Peyer's patch (tissue), 4 donors: Measurements from ENCODE around the gene S100A1. TPM values are rescaled to one million over a fixed set of nuclear protein-coding genes. Genes with fewer than 3 reads are reported as not detected.
"Not testable (repeated sequence)": the region's sequence is repeated elsewhere in the genome, so short reads cannot be mapped to it uniquely, and the experiment has no call there.

Experiments
- DNase-seq, 3 donors: peaks; one replicate each; pipeline ENCODE4 v3.0.0-alpha.2; 2017 to 2019
- H3K27ac ChIP-seq, 4 donors: fragments of 200-600 bp; sonication (generic); one replicate each; pipeline ENCODE4 v1.5.1; 2016 to 2019
- H3K27me3 ChIP-seq, 2 donors: fragments of 200-600 bp; sonication (generic); one replicate each; pipeline ENCODE4 v1.5.1; 2019
- H3K36me3 ChIP-seq, 3 donors: fragments of 200-600 bp; sonication (generic); one replicate each; pipeline ENCODE4 v1.5.1; 2016 to 2019
- H3K4me1 ChIP-seq, 4 donors: fragments of 200-600 bp; sonication (generic); one replicate each; pipeline ENCODE4 v1.5.1; 2016 to 2019
- H3K4me3 ChIP-seq, 4 donors: fragments of 200-600 bp; sonication (generic); 1 replicate in 3 of 4; 2 replicates in 1 of 4; pipeline ENCODE4 v1.5.1; 2016 to 2019; ENCODE audit warnings: mild to moderate bottlenecking in 1 of 4
- H3K9me3 ChIP-seq, 4 donors: fragments of 200-600 bp; sonication (generic); one replicate each; pipeline ENCODE4 v1.5.1; 2016 to 2019; ENCODE audit warnings: mild to moderate bottlenecking in 1 of 4
- CTCF ChIP-seq, 6 experiments: fragments of 450-650 bp in 4 of 6; fragments of 200-600 bp in 2 of 6; sonication (generic) in 1 of 6; IDR thresholded peaks; one replicate each; pipeline ENCODE4 v1.5.1; 2017 to 2019; ENCODE audit warnings: antibody characterized with exemption in 6 of 6, mild to moderate bottlenecking in 3 of 6, moderate library complexity in 1 of 6
- POLR2A ChIP-seq, 2 donors: fragments of 450-650 bp; IDR thresholded peaks; one replicate each; pipeline ENCODE4 v1.5.1; 2017; ENCODE audit warnings: antibody characterized with exemption in 2 of 2, mild to moderate bottlenecking in 2 of 2, moderate library complexity in 2 of 2
- total RNA-seq, 4 donors: library from RNA; depleted of rRNA; stranded (reverse); fragments of >200 nt; gene quantifications; one replicate each; pipeline ENCODE4 v1.1.0, GENCODE V29; 2016

S100A1 gene
- total RNA-seq, 4 donors from 2014 or later = not detected

- no peak for DNase-seq
- no peaks in the 10 kb centered on the region for H3K27me3 ChIP-seq
- H3K9me3 ChIP-seq = no peaks in the 10 kb centered on the region
- no peak overlapping the region for H3K4me3 ChIP-seq
- H3K27ac ChIP-seq = no peak overlapping the region
- no peaks in the 10 kb centered on the region for H3K36me3 ChIP-seq
- TF ChIP-seq POLR2A (IDR thresholded peaks at IDR 0.05) (no peak), CTCF (IDR thresholded peaks at IDR 0.05) (no peak)
- H3K4me1 ChIP-seq = no peaks in the 10 kb centered on the region
Observed at GRCh38 chr1:153585006-153585405, 43.2 kb upstream of the S100A1 start.

- H3K9me3 ChIP-seq = no peaks in the 10 kb centered on the region
- H3K27ac ChIP-seq = no peak overlapping the region
- no peaks in the 10 kb centered on the region for H3K27me3 ChIP-seq
- no peaks in the 10 kb centered on the region for H3K36me3 ChIP-seq
- no peaks in the 10 kb centered on the region for H3K4me1 ChIP-seq
- DNase-seq = peak in 1 of 3 donors; percentile 10
- no peak overlapping the region for H3K4me3 ChIP-seq
- TF ChIP-seq CTCF (IDR thresholded peaks at IDR 0.05) (no peak), POLR2A (IDR thresholded peaks at IDR 0.05) (no peak)
Observed at GRCh38 chr1:153586347-153586746, 41.9 kb upstream of the S100A1 start.

GRCh38 chr1:153587314-153587713 lies 40.9 kb upstream of the S100A1 start:
- Histone ChIP-seq H3K36me3 (no peaks in the 10 kb centered on the region), H3K27me3 (no peaks in the 10 kb centered on the region), H3K4me1 (no peaks in the 10 kb centered on the region), H3K27ac (no peak overlapping the region), H3K9me3 (no peaks in the 10 kb centered on the region), H3K4me3 (no peak overlapping the region)
- no peak for TF ChIP-seq CTCF (IDR thresholded peaks at IDR 0.05)
- no peak for TF ChIP-seq POLR2A (IDR thresholded peaks at IDR 0.05)
- DNase-seq = peak in 1 of 3 donors; percentile 24

GRCh38 chr1:153588033-153588432 lies 40.2 kb upstream of the S100A1 start:
- H3K36me3 ChIP-seq, H3K4me3 ChIP-seq, H3K27ac ChIP-seq, H3K4me1 ChIP-seq, H3K27me3 ChIP-seq, H3K9me3 ChIP-seq, DNase-seq: not testable (repeated sequence)

GRCh38 chr1:153588482-153588881 lies 39.8 kb upstream of the S100A1 start:
- Histone ChIP-seq H3K4me1 (no peaks in the 10 kb centered on the region), H3K27me3 (no peaks in the 10 kb centered on the region), H3K9me3 (no peaks in the 10 kb centered on the region), H3K4me3 (no peak overlapping the region), H3K36me3 (no peaks in the 10 kb centered on the region), H3K27ac (no peak overlapping the region)
- no peak for TF ChIP-seq POLR2A (IDR thresholded peaks at IDR 0.05)
- TF ChIP-seq CTCF (IDR thresholded peaks at IDR 0.05) = no peak
- no peak for DNase-seq

GRCh38 chr1:153592748-153593147 lies 35.5 kb upstream of the S100A1 start:
- Histone ChIP-seq H3K27ac (no peak overlapping the region), H3K4me3 (no peak overlapping the region), H3K27me3 (no peaks in the 10 kb centered on the region), H3K4me1 (peaks cover 0 to 5% (median 0%) of the 10 kb centered on the region in 4 donors), H3K9me3 (no peaks in the 10 kb centered on the region), H3K36me3 (no peaks in the 10 kb centered on the region)
- no peak for DNase-seq
- TF ChIP-seq POLR2A (IDR thresholded peaks at IDR 0.05) = no peak
- TF ChIP-seq CTCF (IDR thresholded peaks at IDR 0.05) = no peak
